ENCODE measurements around the gene CHAD.

The CHAD gene

GRCh38 chr17:50493744-50494143, 25.1 kb upstream of the CHAD start:
- no peak overlapping the region for H3K4me2 ChIP-seq (ENCODE audit: low read length)
- no peaks in the 10 kb centered on the region for H3F3A ChIP-seq (ENCODE audit: control insufficient read depth, insufficient read depth)
- TF ChIP-seq EZH2phosphoT487 (IDR thresholded peaks at IDR 0.05; ENCODE audit: borderline replicate concordance, low read length) (no peak), CTCF (IDR thresholded peaks at IDR 0.05; ENCODE audit: low read depth, low read length, poor library complexity, severe bottlenecking) (no peak)
- no peak overlapping the region for H3K27ac ChIP-seq (ENCODE audit: low read depth, low read length)
- H3K36me3 ChIP-seq (ENCODE audit: control insufficient read depth, low read length) = no peaks in the 10 kb centered on the region
- H3K27me3 ChIP-seq (ENCODE audit: control insufficient read depth, low read length) = peaks cover 5% of the 10 kb centered on the region; the same call in 1 of the 2 replicates
- H3K79me2 ChIP-seq (ENCODE audit: control insufficient read depth, low read length) = no peaks in the 10 kb centered on the region
- H3K4me3 ChIP-seq (ENCODE audit: low read length) = no peak overlapping the region
- H3K9me3 ChIP-seq (ENCODE audit: control insufficient read depth, insufficient read depth, low read length) = no peaks in the 10 kb centered on the region
- H4K20me1 ChIP-seq (ENCODE audit: control insufficient read depth, insufficient read depth, low read depth, low read length) = no peaks in the 10 kb centered on the region
- no peaks in the 10 kb centered on the region for H3K9me2 ChIP-seq (replicated peaks; ENCODE audit: control insufficient read depth, low read length)
- H3K4me1 ChIP-seq (ENCODE audit: control insufficient read depth, low read length) = no peaks in the 10 kb centered on the region

GRCh38 chr17:50492214-50492613, 23.5 kb upstream of the CHAD start:
- Histone ChIP-seq H3K36me3 (ENCODE audit: control insufficient read depth, low read length) (no peaks in the 10 kb centered on the region), H4K20me1 (ENCODE audit: control insufficient read depth, insufficient read depth, low read depth, low read length) (no peaks in the 10 kb centered on the region), H3K27ac (ENCODE audit: low read depth, low read length) (no peak overlapping the region), H3K79me2 (ENCODE audit: control insufficient read depth, low read length) (no peaks in the 10 kb centered on the region), H3K9me2 (replicated peaks; ENCODE audit: control insufficient read depth, low read length) (no peaks in the 10 kb centered on the region), H3K9me3 (ENCODE audit: control insufficient read depth, insufficient read depth, low read length) (no peaks in the 10 kb centered on the region), H3K4me2 (ENCODE audit: low read length) (no peak overlapping the region), H3K4me3 (ENCODE audit: low read length) (no peak overlapping the region), H3K4me1 (ENCODE audit: control insufficient read depth, low read length) (no peaks in the 10 kb centered on the region), H3F3A (ENCODE audit: control insufficient read depth, insufficient read depth) (no peaks in the 10 kb centered on the region), H3K27me3 (ENCODE audit: control insufficient read depth, low read length) (peaks cover 5% of the 10 kb centered on the region; the same call in 1 of the 2 replicates)
- TF ChIP-seq CTCF (IDR thresholded peaks at IDR 0.05; ENCODE audit: low read depth, low read length, poor library complexity, severe bottlenecking) (no peak), EZH2phosphoT487 (IDR thresholded peaks at IDR 0.05; ENCODE audit: borderline replicate concordance, low read length) (no peak)

- no peak for TF ChIP-seq CTCF (IDR thresholded peaks at IDR 0.05; ENCODE audit: low read depth, low read length, poor library complexity, severe bottlenecking)
- no peak for TF ChIP-seq EZH2phosphoT487 (IDR thresholded peaks at IDR 0.05; ENCODE audit: borderline replicate concordance, low read length)
- no peak overlapping the region for H3K27ac ChIP-seq (ENCODE audit: low read depth, low read length)
- peaks cover 5% of the 10 kb centered on the region; the same call in 1 of the 2 replicates for H3K27me3 ChIP-seq (ENCODE audit: control insufficient read depth, low read length)
- no peaks in the 10 kb centered on the region for H4K20me1 ChIP-seq (ENCODE audit: control insufficient read depth, insufficient read depth, low read depth, low read length)
- no peaks in the 10 kb centered on the region for H3K4me1 ChIP-seq (ENCODE audit: control insufficient read depth, low read length)
- no peaks in the 10 kb centered on the region for H3K9me2 ChIP-seq (replicated peaks; ENCODE audit: control insufficient read depth, low read length)
- H3K4me3 ChIP-seq (ENCODE audit: low read length) = no peak overlapping the region
- H3K9me3 ChIP-seq (ENCODE audit: control insufficient read depth, insufficient read depth, low read length) = no peaks in the 10 kb centered on the region
- no peaks in the 10 kb centered on the region for H3K36me3 ChIP-seq (ENCODE audit: control insufficient read depth, low read length)
- H3K79me2 ChIP-seq (ENCODE audit: control insufficient read depth, low read length) = no peaks in the 10 kb centered on the region
- H3F3A ChIP-seq (ENCODE audit: control insufficient read depth, insufficient read depth) = no peaks in the 10 kb centered on the region
- no peak overlapping the region for H3K4me2 ChIP-seq (ENCODE audit: low read length)
Measured at GRCh38 chr17:50491505-50491904, 22.8 kb upstream of the CHAD start.

All from DOHH2 (cell line).